Keratinocyte (primary cell): Measurements from ENCODE around the gene NCS1.

Source experiments
- CTCF ChIP-seq, 3 experiments: IDR thresholded peaks in 1 of 3; conservative IDR thresholded peaks in 1 of 3; optimal IDR thresholded peaks in 1 of 3; 2 replicates in 2 of 3; 3 replicates in 1 of 3; pipeline versions ENCODE3 to v1.5.1; 2011; ENCODE audit warnings: low read length in 3 of 3, mild to moderate bottlenecking in 3 of 3, moderate library complexity in 2 of 3, control low read depth in 1 of 3, inconsistent platforms in 1 of 3; ENCODE audit not compliant: insufficient read depth in 2 of 3; ENCODE audit errors: extremely low read depth in 1 of 3
- EZH2 ChIP-seq: IDR thresholded peaks from one replicate; pipeline ENCODE4 v1.6.1; 2012; ENCODE audit warnings: inconsistent platforms, mild to moderate bottlenecking, low read length, moderate library complexity

- no peak for TF ChIP-seq CTCF (optimal IDR thresholded peaks at IDR 0.05 in 1 of 3, IDR thresholded peaks at IDR 0.05 in 1 of 3, conservative IDR thresholded peaks at IDR 0.05 in 1 of 3; ENCODE audit: extremely low read depth in 1 of 3, insufficient read depth in 2 of 3, low read length in 3 of 3)
- no peak for TF ChIP-seq EZH2
Measured at GRCh38 chr9:130241198-130241535, 69.0 kb downstream of the NCS1 start.
